ENCODE measurements around the gene DOCK6. TPM values are rescaled to one million over a fixed set of nuclear protein-coding genes. Genes with fewer than 3 reads are reported as not detected.

The DOCK6 gene
- total and polyA plus RNA-seq, 2 of the 13 experiments (the other 11 are each of a cell fraction or from before 2014, with no cell fraction given), result 5.4 to 38.1 TPM

GRCh38 chr19:11236324-11237301 lies 25.7 kb downstream of the DOCK6 start:
- intact Hi-C loops (cut with micrococcal nuclease; ENCODE audit: unreplicated experiment) (no loop called here), in situ Hi-C loops (cut with HindIII; ENCODE audit: extremely low pct_ligation_motif_present, low pct_unique_long_range_greater_than_20kb) (no loop called here)
- WGBS (ENCODE audit: low lambda C conversion rate), result 2% methylated on average over 12 of the region's 31 CpGs
- peak overlapping the region; percentile 96 for H3K4me2 ChIP-seq (ENCODE audit: low read depth, low read length)
- H3K9ac ChIP-seq (ENCODE audit: insufficient read depth, low read depth, low read length), result peak overlapping the region; percentile 68
- FAIRE-seq, result peak; percentile 15
- peaks cover 82% of the 10 kb centered on the region for H3K4me1 ChIP-seq (ENCODE audit: insufficient read depth, low read length)
- H3K9me3 ChIP-seq (ENCODE audit: low read length), result no peaks in the 10 kb centered on the region
- peaks cover 3 to 12% of the 10 kb centered on the region in 2 experiments; a peak in 3 of 5 replicates for H3K36me3 ChIP-seq (replicated peaks in 1 of 2; ENCODE audit: control insufficient read depth in 1 of 2, insufficient read depth in 2 of 2, low read length in 2 of 2)
- H4K20me1 ChIP-seq (ENCODE audit: insufficient read depth, low read length), result no peaks in the 10 kb centered on the region
- H2AFZ ChIP-seq (ENCODE audit: low read length), result no peak overlapping the region
- H3K27ac ChIP-seq (ENCODE audit: extremely low read length, insufficient read depth, low read length), result peak overlapping the region; percentile 94
- no peaks in the 10 kb centered on the region for H3K27me3 ChIP-seq (ENCODE audit: control insufficient read depth in 1 of 2, insufficient read depth in 2 of 2, low read length in 2 of 2)
- CTCF ChIA-PET (ENCODE audit: low intra/inter-chr PET ratio, low total read pairs), result no interaction called here
- DNase-seq (ENCODE audit: low spot score), result peak; percentile 87
- TSS peak; percentile 61 for BruUV-seq (replicated peaks)
- H3K79me2 ChIP-seq (ENCODE audit: insufficient read depth, low read length), result peaks cover 10% of the 10 kb centered on the region
- POLR2A ChIA-PET, result interaction anchor here (0.6 to 2.9 kb wide), 14 partner anchors 19 to 182 kb away, joined by 3 to 22 read pairs (median 4); partner anchors contain the start of genes KANK2, LDLR, RAB3D and RGL3
- ATAC-seq, result peak; percentile 65
- H3K4me3 ChIP-seq (replicated peaks in 1 of 3; ENCODE audit: insufficient read depth in 1 of 3, low read depth in 2 of 3, low read length in 3 of 3), result peak overlapping the region; percentile 27 to 72 (median 50)
- TF ChIP-seq MTA1 (CRISPR knock-in tag; IDR thresholded peaks at IDR 0.05; ENCODE audit: borderline replicate concordance) (peak; percentile 99), MEIS1 (CRISPR knock-in tag; IDR thresholded peaks at IDR 0.05; ENCODE audit: borderline replicate concordance) (peak; percentile 71; the same call in 1 of the 2 replicates), ZFP90 (CRISPR knock-in tag; IDR thresholded peaks at IDR 0.05; ENCODE audit: borderline replicate concordance) (peak; percentile 14; the same call in 1 of the 2 replicates), LBX2 (CRISPR knock-in tag; IDR thresholded peaks at IDR 0.05; ENCODE audit: borderline replicate concordance) (no peak), REPIN1 (CRISPR knock-in tag; IDR thresholded peaks at IDR 0.05; ENCODE audit: borderline replicate concordance, low read depth) (peak; percentile 75), GTF3A (CRISPR knock-in tag; conservative IDR thresholded peaks at IDR 0.05) (no peak), ELF1 (CRISPR knock-in tag; IDR thresholded peaks at IDR 0.05) (peak; percentile 75), ARHGAP35 (CRISPR knock-in tag; IDR thresholded peaks at IDR 0.05; ENCODE audit: borderline replicate concordance) (no peak; the same call in 1 of the 2 replicates), ARNTL (CRISPR knock-in tag; IDR thresholded peaks at IDR 0.05) (peak; percentile 75; the same call in 1 of the 2 replicates), ZNF678 (CRISPR knock-in tag; IDR thresholded peaks at IDR 0.05) (no peak), ZNF547 (CRISPR knock-in tag; IDR thresholded peaks at IDR 0.05) (no peak; the same call in 1 of the 2 replicates), ATF6 (CRISPR knock-in tag; conservative IDR thresholded peaks at IDR 0.05) (0 out of 2 replicates have a peak, but pooled peaks have one; percentile 21), SYNCRIP (IDR thresholded peaks at IDR 0.05; ENCODE audit: insufficient read depth, low read depth, low read length) (no peak), ASH2L (IDR thresholded peaks at IDR 0.05; ENCODE audit: insufficient read length, low read depth, low read length) (peak; percentile 49), SP2 (CRISPR knock-in tag; IDR thresholded peaks at IDR 0.05) (no peak), THAP7 (CRISPR knock-in tag; IDR thresholded peaks at IDR 0.05) (peak; percentile 89; the same call in 1 of the 2 replicates)

All from HepG2 (cell line).